CD4-positive, alpha-beta T cell (primary cell): Measurements from ENCODE around the gene FIZ1. TPM values are rescaled to one million over a fixed set of nuclear protein-coding genes. Genes with fewer than 3 reads are reported as not detected.
"Not testable (repeated sequence)": the region's sequence is repeated elsewhere in the genome, so short reads cannot be mapped to it uniquely, and the experiment has no call there.

Experiments used
- ATAC-seq: fragments of 200-7000 bp; cut with Tn5 transposase; one replicate; pipeline ENCODE4 v1.10.0; 2022; ENCODE audit warnings: mild to moderate bottlenecking; ENCODE audit not compliant: poor library complexity
- CTCF ChIA-PET: fragments of 350-600 bp; sonication (Branson Sonifier 250); formaldehyde crosslinking; loops from one replicate; lab custom pipeline; 2021; ENCODE audit warnings: antibody characterized with exemption, inconsistent platforms; lab: Charles Lee
- POLR2A ChIA-PET: fragments of 350-600 bp; sonication (Branson Sonifier 250); formaldehyde crosslinking; loops from one replicate; lab custom pipeline; 2021; ENCODE audit warnings: antibody characterized with exemption, inconsistent platforms; lab: Charles Lee
- DNase-seq, 14 experiments: peaks; one replicate each; pipeline ENCODE4 v3.0.0-alpha.2; 2013 to 2020; ENCODE audit warnings: mixed read lengths in 2 of 14
- H3K27ac ChIP-seq, 2 donors: one replicate each; pipeline versions ENCODE4 v1.5.1 to v1.7.0; 2013; ENCODE audit warnings: low read length in 2 of 2, low read depth in 1 of 2, mild to moderate bottlenecking in 1 of 2
- H3K27me3 ChIP-seq, 2 experiments: 1 replicate in 1 of 2; 2 replicates in 1 of 2; pipeline versions ENCODE4 v1.6.1 to v1.7.0; 2013; ENCODE audit warnings: low read length in 2 of 2, control low read depth in 1 of 2, mild to moderate bottlenecking in 1 of 2, moderate library complexity in 1 of 2; ENCODE audit not compliant: insufficient read depth in 2 of 2, control insufficient read depth in 1 of 2
- H3K36me3 ChIP-seq: one replicate; pipeline ENCODE4 v1.6.1; 2013; ENCODE audit warnings: low read length, control low read depth; ENCODE audit not compliant: insufficient read depth
- H3K4me1 ChIP-seq: one replicate; pipeline ENCODE4 v1.6.1; 2013; ENCODE audit warnings: low read length, control low read depth; ENCODE audit not compliant: insufficient read depth
- H3K4me3 ChIP-seq: one replicate; pipeline ENCODE4 v1.5.1; 2013; ENCODE audit warnings: mild to moderate bottlenecking, low read length, moderate library complexity
- H3K9me3 ChIP-seq, 2 experiments: 1 replicate in 1 of 2; 2 replicates in 1 of 2; pipeline versions ENCODE4 v1.6.1 to v1.7.0; 2013; ENCODE audit warnings: low read length in 2 of 2, mild to moderate bottlenecking in 2 of 2, control low read depth in 1 of 2, moderate library complexity in 1 of 2; ENCODE audit not compliant: control insufficient read depth in 1 of 2, insufficient read depth in 1 of 2
- H3K27ac Mint-ChIP-seq: one replicate; pipeline ENCODE4 v1.8.0; 2020; ENCODE audit warnings: mixed read lengths
- H3K27me3 Mint-ChIP-seq: one replicate; pipeline ENCODE4 v1.8.0; 2021; ENCODE audit warnings: mixed read lengths
- H3K36me3 Mint-ChIP-seq: one replicate; pipeline ENCODE4 v1.8.0; 2021; ENCODE audit warnings: low read depth, mixed read lengths
- H3K4me1 Mint-ChIP-seq: one replicate; pipeline ENCODE4 v1.8.0; 2021; ENCODE audit warnings: low read depth, mixed read lengths
- H3K4me3 Mint-ChIP-seq: one replicate; pipeline ENCODE4 v1.8.0; 2020; ENCODE audit warnings: mild to moderate bottlenecking, mixed read lengths
- H3K9me3 Mint-ChIP-seq: one replicate; pipeline ENCODE4 v1.8.0; 2020; ENCODE audit warnings: mixed read lengths
- CTCF ChIP-seq: fragments of 200-600 bp; IDR thresholded peaks from one replicate; pipeline ENCODE4 v1.8.0; 2022; ENCODE audit warnings: antibody characterized with exemption, mild to moderate bottlenecking
- intact Hi-C, 2 experiments: fragments of 100-400 bp; cut with DNase I in 1 of 2; cut with micrococcal nuclease in 1 of 2; formaldehyde crosslinking; loops; one replicate each; pipeline versions ENCODE4 v1.15.1 to v1.9.0; 2023 to 2025; cut with DNase I, micrococcal nuclease
- total RNA-seq, 174 experiments: library from RNA in 2 of 174; stranded (reverse) in 2 of 174; gene quantifications; one replicate each; pipeline ENCODE4 v1.2.3 and lab custom pipeline; 2021 to 2026

FIZ1 gene
- total RNA-seq, 2 experiments from 2014 or later = 5.5 to 7.3 TPM

- Histone ChIP-seq H3K27me3 (no peaks in the 10 kb centered on the region), H3K36me3 (no peaks in the 10 kb centered on the region), H3K4me3 (no peak overlapping the region), H3K27ac (no peak overlapping the region), H3K4me1 (peaks cover 23% of the 10 kb centered on the region), H3K9me3 (peaks cover 0 to 15% of the 10 kb centered on the region in 2 experiments)
- DNase-seq = no peak
- Mint-ChIP-seq H3K27me3 (no peaks in the 10 kb centered on the region), H3K9me3 (no peaks in the 10 kb centered on the region), H3K27ac (no peak overlapping the region), H3K4me3 (no peak overlapping the region), H3K4me1 (peaks cover 24% of the 10 kb centered on the region), H3K36me3 (peaks cover 21% of the 10 kb centered on the region)
- no peak for TF ChIP-seq CTCF
- intact Hi-C loops = no loop called here
- ATAC-seq = no peak
- CTCF ChIA-PET = no interaction called here
- POLR2A ChIA-PET = no interaction called here
Observed at GRCh38 chr19:55578031-55578760, 21.1 kb downstream of the FIZ1 start.

- CTCF ChIA-PET = interaction anchor here (0.7 kb wide), 1 partner anchor 30 kb away, joined by 3 read pairs; no protein-coding TSS in a partner anchor
- Mint-ChIP-seq H3K27ac (peak overlapping the region; percentile 63), H3K36me3 (peaks cover 21% of the 10 kb centered on the region), H3K27me3 (no peaks in the 10 kb centered on the region), H3K4me3 (peak overlapping the region; percentile 62), H3K4me1 (peaks cover 19% of the 10 kb centered on the region), H3K9me3 (no peaks in the 10 kb centered on the region)
- Histone ChIP-seq H3K4me1 (peaks cover 22% of the 10 kb centered on the region), H3K4me3 (no peak overlapping the region), H3K27ac (no peak overlapping the region), H3K9me3 (peaks cover 0 to 15% of the 10 kb centered on the region in 2 experiments), H3K36me3 (no peaks in the 10 kb centered on the region), H3K27me3 (no peaks in the 10 kb centered on the region)
- ATAC-seq = no peak
- POLR2A ChIA-PET = interaction anchor here (1.1 kb wide), 1 partner anchor 30 kb away, joined by 3 read pairs; no protein-coding TSS in a partner anchor
- intact Hi-C loops = no loop called here
- no peak for TF ChIP-seq CTCF
- DNase-seq = no peak
Observed at GRCh38 chr19:55576746-55577145, 22.6 kb downstream of the FIZ1 start.

GRCh38 chr19:55573929-55574328, 25.4 kb downstream of the FIZ1 start:
- H3K4me3 ChIP-seq, H3K27ac ChIP-seq, CTCF ChIA-PET, H3K36me3 ChIP-seq, ATAC-seq, intact Hi-C loops, H3K27me3 Mint-ChIP-seq, POLR2A ChIA-PET, H3K4me3 Mint-ChIP-seq, H3K9me3 Mint-ChIP-seq, H3K27me3 ChIP-seq, H3K4me1 Mint-ChIP-seq, H3K27ac Mint-ChIP-seq, H3K4me1 ChIP-seq, DNase-seq: not testable (repeated sequence)
- H3K36me3 Mint-ChIP-seq = peaks cover 11% of the 10 kb centered on the region
- peaks cover 0 to 22% of the 10 kb centered on the region in 2 experiments for H3K9me3 ChIP-seq

- H3K27me3 ChIP-seq, H3K4me3 ChIP-seq, intact Hi-C loops, H3K4me3 Mint-ChIP-seq, H3K4me1 ChIP-seq, ATAC-seq, H3K4me1 Mint-ChIP-seq, H3K9me3 Mint-ChIP-seq, H3K36me3 Mint-ChIP-seq, CTCF ChIA-PET, POLR2A ChIA-PET, H3K9me3 ChIP-seq, H3K27me3 Mint-ChIP-seq, H3K27ac ChIP-seq, H3K36me3 ChIP-seq, DNase-seq, H3K27ac Mint-ChIP-seq: not testable (repeated sequence)
Observed at GRCh38 chr19:55569477-55569876, 29.8 kb downstream of the FIZ1 start.
